Measurements from ENCODE around the gene ACOX3.

DNA sequence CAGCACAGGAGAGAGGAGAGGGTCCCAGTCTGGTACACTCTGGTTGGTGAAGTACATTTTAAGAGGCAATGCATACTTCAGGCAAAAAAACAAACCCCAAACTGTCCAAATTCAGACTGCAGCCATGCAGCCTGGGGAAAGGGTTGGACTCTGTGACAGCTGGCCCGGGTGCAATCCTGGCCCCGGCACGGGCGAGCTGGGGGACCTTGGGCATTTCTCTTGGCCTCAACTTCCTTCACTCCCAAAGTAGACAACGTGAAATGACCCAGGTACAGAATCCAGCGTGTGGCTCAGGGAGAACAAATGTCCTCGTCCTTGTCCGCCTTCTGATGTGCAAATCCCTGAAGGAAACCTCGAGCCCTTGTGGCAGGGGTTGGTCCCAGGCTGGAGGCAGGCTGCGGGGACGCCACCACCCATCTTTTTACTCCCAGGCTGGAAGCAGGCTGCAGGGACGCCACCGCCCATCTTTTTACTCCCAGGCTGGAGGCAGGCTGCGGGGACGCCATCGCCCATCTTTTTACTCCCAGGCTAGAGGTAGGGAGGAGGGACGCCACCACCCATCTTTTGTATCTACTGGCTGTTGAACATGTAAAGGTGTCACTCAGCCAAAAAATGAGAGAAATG lies 62.3 kb downstream of the ACOX3 start:
- TF ChIP-seq EP300 (IDR thresholded peaks at IDR 0.05) = no peak
- TF ChIP-seq, protein P1, sequence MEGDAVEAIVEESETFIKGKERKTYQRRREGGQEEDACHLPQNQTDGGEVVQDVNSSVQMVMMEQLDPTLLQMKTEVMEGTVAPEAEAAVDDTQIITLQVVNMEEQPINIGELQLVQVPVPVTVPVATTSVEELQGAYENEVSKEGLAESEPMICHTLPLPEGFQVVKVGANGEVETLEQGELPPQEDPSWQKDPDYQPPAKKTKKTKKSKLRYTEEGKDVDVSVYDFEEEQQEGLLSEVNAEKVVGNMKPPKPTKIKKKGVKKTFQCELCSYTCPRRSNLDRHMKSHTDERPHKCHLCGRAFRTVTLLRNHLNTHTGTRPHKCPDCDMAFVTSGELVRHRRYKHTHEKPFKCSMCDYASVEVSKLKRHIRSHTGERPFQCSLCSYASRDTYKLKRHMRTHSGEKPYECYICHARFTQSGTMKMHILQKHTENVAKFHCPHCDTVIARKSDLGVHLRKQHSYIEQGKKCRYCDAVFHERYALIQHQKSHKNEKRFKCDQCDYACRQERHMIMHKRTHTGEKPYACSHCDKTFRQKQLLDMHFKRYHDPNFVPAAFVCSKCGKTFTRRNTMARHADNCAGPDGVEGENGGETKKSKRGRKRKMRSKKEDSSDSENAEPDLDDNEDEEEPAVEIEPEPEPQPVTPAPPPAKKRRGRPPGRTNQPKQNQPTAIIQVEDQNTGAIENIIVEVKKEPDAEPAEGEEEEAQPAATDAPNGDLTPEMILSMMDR (IDR thresholded peaks at IDR 0.05) = no peak
